WTC11 (cell line): ENCODE results near the gene MYOG.

ENCODE experiments used
- CBFB ChIP-seq: sonication (generic); formaldehyde crosslinking; IDR thresholded peaks from 2 replicates; pipeline ENCODE4 v1.8.1; 2022; ENCODE audit warnings: mild to moderate bottlenecking, low read depth, missing genetic modification reagents
- CREM ChIP-seq: sonication (generic); formaldehyde crosslinking; IDR thresholded peaks from 2 replicates; pipeline ENCODE4 v1.8.1; 2022; ENCODE audit warnings: mild to moderate bottlenecking, missing genetic modification reagents, moderate library complexity
- CTCF ChIP-seq: fragments of 200-600 bp; IDR thresholded peaks from 2 replicates; pipeline ENCODE4 v1.8.0; 2022; ENCODE audit warnings: antibody characterized with exemption
- ETV6 ChIP-seq: sonication (generic); formaldehyde crosslinking; IDR thresholded peaks from 2 replicates; pipeline ENCODE4 v1.8.1; 2022; ENCODE audit warnings: mild to moderate bottlenecking, missing genetic modification reagents
- HMGA2 ChIP-seq: fragments of 250-450 bp; sonication (Bioruptor Pico); IDR thresholded peaks from 2 replicates; pipeline ENCODE4 v1.4.0; 2021; ENCODE audit warnings: mild to moderate bottlenecking, moderate library complexity
- MAX ChIP-seq: sonication (generic); formaldehyde crosslinking; IDR thresholded peaks from 2 replicates; pipeline ENCODE4 v1.8.0; 2022; ENCODE audit warnings: mild to moderate bottlenecking, missing genetic modification reagents
- NFYB ChIP-seq: sonication (generic); formaldehyde crosslinking; conservative IDR thresholded peaks from 2 replicates; pipeline ENCODE4 v1.8.0; 2022; ENCODE audit warnings: low read depth, missing genetic modification reagents
- TP53 ChIP-seq: sonication (generic); formaldehyde crosslinking; IDR thresholded peaks from 2 replicates; pipeline ENCODE4 v1.8.1; 2023; ENCODE audit warnings: mild to moderate bottlenecking, missing genetic modification reagents
- ZMAT4 ChIP-seq: fragments of 250-450 bp; sonication (Bioruptor Pico); IDR thresholded peaks from 2 replicates; pipeline ENCODE4 v1.9.0; 2021; ENCODE audit warnings: mild to moderate bottlenecking

- TF ChIP-seq CTCF (no peak), TP53 (CRISPR knock-in tag) (no peak), HMGA2 (CRISPR knock-in tag) (no peak), NFYB (CRISPR knock-in tag) (no peak), ZMAT4 (CRISPR knock-in tag) (no peak), MAX (CRISPR knock-in tag) (no peak), CBFB (CRISPR knock-in tag) (no peak), ETV6 (no peak), CREM (no peak)
Observed at GRCh38 chr1:203091761-203092330, 6.0 kb upstream of the MYOG start.
